Activated B cell treated with CpG ODN at 0.5 μM for 24 hours (primary cell): ENCODE results near the gene TBC1D16. TPM values are rescaled to one million over a fixed set of nuclear protein-coding genes. Genes with fewer than 3 reads are reported as not detected.

Source experiments
- ATAC-seq: fragments of 200-7000 bp; cut with Tn5 transposase; one replicate; pipeline ENCODE4 v1.10.0; 2021; ENCODE audit warnings: low read depth, mild to moderate bottlenecking, moderate library complexity
- CTCF ChIA-PET: fragments of 350-600 bp; sonication (Branson Sonifier 250); formaldehyde crosslinking; loops from one replicate; lab custom pipeline; 2021; ENCODE audit warnings: antibody characterized with exemption; lab: Charles Lee
- POLR2A ChIA-PET: fragments of 350-600 bp; sonication (Branson Sonifier 250); formaldehyde crosslinking; loops from one replicate; lab custom pipeline; 2021; ENCODE audit warnings: antibody characterized with exemption; lab: Charles Lee
- DNase-seq: peaks from one replicate; pipeline ENCODE4 v3.0.0; 2022
- H3K27ac Mint-ChIP-seq: one replicate; pipeline ENCODE4 v1.8.0; 2020; ENCODE audit warnings: mixed read lengths
- H3K27me3 Mint-ChIP-seq: one replicate; pipeline ENCODE4 v1.8.0; 2021; ENCODE audit warnings: mixed read lengths
- H3K36me3 Mint-ChIP-seq: one replicate; pipeline ENCODE4 v1.8.0; 2021; ENCODE audit warnings: low read depth, mixed read lengths
- H3K4me1 Mint-ChIP-seq: one replicate; pipeline ENCODE4 v1.8.0; 2021; ENCODE audit warnings: mixed read lengths
- H3K4me3 Mint-ChIP-seq: one replicate; pipeline ENCODE4 v1.8.0; 2020; ENCODE audit warnings: mild to moderate bottlenecking, mixed read lengths
- H3K9me3 Mint-ChIP-seq: one replicate; pipeline ENCODE4 v1.8.0; 2020; ENCODE audit warnings: mixed read lengths
- intact Hi-C: fragments of 100-400 bp; cut with micrococcal nuclease; formaldehyde crosslinking; loops from one replicate; pipeline ENCODE4 v1.15.1; 2024
- total RNA-seq: library from RNA; stranded (reverse); gene quantifications from 2 replicates; pipeline ENCODE4 v1.2.3, GENCODE V29; 2022
- TF ChIP-seq, protein P1 (sequence below): fragments of 200-600 bp; IDR thresholded peaks from one replicate; pipeline ENCODE4 v1.8.0; 2022; ENCODE audit warnings: antibody characterized with exemption, mild to moderate bottlenecking

TBC1D16 gene
- total RNA-seq, 1 donor from 2014 or later = 2.6 TPM

DNA sequence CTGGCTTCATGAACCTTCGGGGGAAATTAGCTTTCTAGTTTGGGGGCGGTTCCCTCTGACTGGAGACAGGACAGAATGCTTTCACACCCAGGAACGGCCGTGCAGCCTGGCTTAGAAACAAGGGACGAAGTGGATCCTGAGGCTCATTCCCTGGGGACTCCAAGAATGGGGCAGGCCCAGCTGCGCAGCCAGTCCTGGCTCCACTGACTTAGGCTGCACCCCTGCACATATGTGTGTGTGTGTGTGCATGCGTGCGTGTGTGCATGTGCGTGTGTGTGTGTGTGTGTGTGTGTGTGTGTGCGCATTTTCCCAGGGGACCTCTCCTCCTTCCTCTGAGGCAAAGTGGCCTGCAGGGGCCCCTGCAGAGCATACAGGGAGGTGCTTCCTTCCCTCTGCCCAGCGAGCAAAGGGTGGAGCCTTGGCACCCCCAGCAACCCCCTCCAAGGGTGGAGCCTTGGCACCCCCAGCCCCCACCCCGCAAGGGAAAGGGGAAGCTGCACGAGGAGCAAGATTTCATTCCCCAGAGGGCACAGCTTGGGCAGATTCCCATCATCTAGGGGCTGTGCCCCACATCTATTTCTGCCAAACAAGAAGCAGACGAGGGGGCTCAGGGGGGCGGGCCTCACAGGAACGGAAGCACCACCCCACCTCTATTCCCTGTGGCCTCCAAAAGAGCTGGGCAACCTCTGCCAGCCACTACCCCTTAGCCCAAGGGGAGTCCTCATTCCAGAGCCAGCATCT, 98.9 kb downstream of the TBC1D16 start:
- ChIA-PET POLR2A (interaction anchor here (0.6 to 3.2 kb wide), 18 partner anchors 9 to 140 kb away, joined by 3 to 21 read pairs (median 6); partner anchors contain the start of genes CBX4 and CBX8), CTCF (interaction anchor here (1.1 to 2.5 kb wide), 3 partner anchors 20 to 33 kb away, joined by 4 to 11 read pairs (median 6); no protein-coding TSS in a partner anchor)
- Mint-ChIP-seq H3K36me3 (no peaks in the 10 kb centered on the region), H3K4me3 (peak overlapping the region; percentile 74), H3K27ac (peak overlapping the region; percentile 91), H3K4me1 (peaks cover 87% of the 10 kb centered on the region), H3K27me3 (no peaks in the 10 kb centered on the region), H3K9me3 (no peaks in the 10 kb centered on the region)
- TF ChIP-seq, protein P1, sequence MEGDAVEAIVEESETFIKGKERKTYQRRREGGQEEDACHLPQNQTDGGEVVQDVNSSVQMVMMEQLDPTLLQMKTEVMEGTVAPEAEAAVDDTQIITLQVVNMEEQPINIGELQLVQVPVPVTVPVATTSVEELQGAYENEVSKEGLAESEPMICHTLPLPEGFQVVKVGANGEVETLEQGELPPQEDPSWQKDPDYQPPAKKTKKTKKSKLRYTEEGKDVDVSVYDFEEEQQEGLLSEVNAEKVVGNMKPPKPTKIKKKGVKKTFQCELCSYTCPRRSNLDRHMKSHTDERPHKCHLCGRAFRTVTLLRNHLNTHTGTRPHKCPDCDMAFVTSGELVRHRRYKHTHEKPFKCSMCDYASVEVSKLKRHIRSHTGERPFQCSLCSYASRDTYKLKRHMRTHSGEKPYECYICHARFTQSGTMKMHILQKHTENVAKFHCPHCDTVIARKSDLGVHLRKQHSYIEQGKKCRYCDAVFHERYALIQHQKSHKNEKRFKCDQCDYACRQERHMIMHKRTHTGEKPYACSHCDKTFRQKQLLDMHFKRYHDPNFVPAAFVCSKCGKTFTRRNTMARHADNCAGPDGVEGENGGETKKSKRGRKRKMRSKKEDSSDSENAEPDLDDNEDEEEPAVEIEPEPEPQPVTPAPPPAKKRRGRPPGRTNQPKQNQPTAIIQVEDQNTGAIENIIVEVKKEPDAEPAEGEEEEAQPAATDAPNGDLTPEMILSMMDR = no peak
- intact Hi-C loops = loop anchor here (1.0 kb wide), 1 partner anchor 33 kb away; no protein-coding TSS in a partner anchor
- peak; percentile 64 for ATAC-seq
- DNase-seq = peak; percentile 35

DNA sequence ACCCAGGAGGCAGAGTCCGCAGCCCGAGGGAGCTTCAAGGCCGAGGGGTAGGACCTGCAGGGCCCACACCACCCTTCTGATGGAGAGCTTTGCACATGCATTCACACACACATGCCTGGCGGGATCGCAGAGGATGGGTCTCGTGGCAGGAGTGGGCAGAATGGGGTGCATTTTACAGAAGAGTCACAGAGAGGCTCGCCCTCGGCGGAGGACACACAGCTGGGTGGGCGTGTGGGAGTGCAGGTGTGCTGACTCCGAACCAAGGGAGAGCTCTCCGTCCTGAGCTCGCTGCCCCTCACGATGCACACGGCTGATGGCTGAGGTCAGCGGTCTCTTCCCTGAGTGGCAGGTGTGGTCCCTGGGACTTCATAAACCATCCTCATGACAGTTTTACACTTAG, 99.6 kb downstream of the TBC1D16 start:
- no peaks in the 10 kb centered on the region for H3K27me3 Mint-ChIP-seq
- ATAC-seq (no peak), DNase-seq (no peak)
- peak overlapping the region; percentile 91 for H3K27ac Mint-ChIP-seq
- no peaks in the 10 kb centered on the region for H3K9me3 Mint-ChIP-seq
- intact Hi-C loops = no loop called here
- TF ChIP-seq, protein P1 = no peak
- ChIA-PET CTCF (interaction anchor here (1.1 to 2.5 kb wide), 3 partner anchors 20 to 34 kb away, joined by 4 to 11 read pairs (median 6); no protein-coding TSS in a partner anchor), POLR2A (interaction anchor here (0.6 to 3.2 kb wide), 10 partner anchors 9 to 132 kb away, joined by 3 to 21 read pairs (median 7); partner anchors contain the start of gene CBX4)
- no peaks in the 10 kb centered on the region for H3K36me3 Mint-ChIP-seq
- peak overlapping the region; percentile 74 for H3K4me3 Mint-ChIP-seq
- H3K4me1 Mint-ChIP-seq = peaks cover 95% of the 10 kb centered on the region

DNA sequence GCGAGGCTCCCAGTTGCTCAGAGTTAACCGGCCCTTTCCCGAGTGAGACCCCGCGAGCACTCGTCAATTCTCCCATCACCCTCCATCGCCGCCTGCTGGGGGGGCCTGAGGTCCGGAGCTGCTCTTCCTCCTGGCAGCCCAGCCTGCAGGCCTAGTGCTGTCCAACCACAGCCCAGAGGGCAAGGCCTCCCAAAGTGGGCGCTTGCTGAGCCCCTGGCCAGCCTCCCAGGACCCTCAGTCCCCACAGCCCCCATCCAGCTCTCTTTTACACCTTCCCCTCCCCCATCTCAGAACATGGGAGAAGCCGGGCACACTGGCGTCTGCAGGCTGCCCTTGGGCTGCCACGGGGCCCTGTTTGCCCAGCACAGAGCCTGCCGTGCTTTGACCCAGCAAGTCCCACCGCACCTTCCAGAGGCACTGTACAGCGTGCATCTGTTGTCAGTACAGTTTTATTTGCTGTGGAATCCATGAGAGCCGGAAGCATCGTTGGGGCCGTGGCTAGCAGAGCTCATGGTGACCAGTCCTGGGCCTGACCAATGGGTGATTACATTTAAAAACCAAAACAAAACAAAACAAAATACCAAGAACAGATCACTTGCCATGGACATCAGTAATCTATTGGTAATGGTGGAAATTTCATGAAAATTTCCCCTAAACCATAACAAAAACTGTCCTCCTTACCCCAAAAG, 100.3 kb downstream of the TBC1D16 start:
- ATAC-seq (no peak), DNase-seq (no peak)
- ChIA-PET POLR2A (interaction anchor here (1.1 to 3.2 kb wide), 4 partner anchors 8 to 96 kb away, joined by 4 to 21 read pairs (median 15); partner anchors contain the start of gene CBX4), CTCF (interaction anchor here (2.0 to 2.5 kb wide), 2 partner anchors 19 to 35 kb away, joined by 6 to 11 read pairs; no protein-coding TSS in a partner anchor)
- Mint-ChIP-seq H3K4me1 (peaks cover 96% of the 10 kb centered on the region), H3K9me3 (no peaks in the 10 kb centered on the region), H3K36me3 (peaks cover 2% of the 10 kb centered on the region), H3K27me3 (peaks cover 3% of the 10 kb centered on the region), H3K4me3 (no peak overlapping the region), H3K27ac (peak overlapping the region; percentile 91)
- intact Hi-C loops = no loop called here
- TF ChIP-seq, protein P1 = no peak

DNA sequence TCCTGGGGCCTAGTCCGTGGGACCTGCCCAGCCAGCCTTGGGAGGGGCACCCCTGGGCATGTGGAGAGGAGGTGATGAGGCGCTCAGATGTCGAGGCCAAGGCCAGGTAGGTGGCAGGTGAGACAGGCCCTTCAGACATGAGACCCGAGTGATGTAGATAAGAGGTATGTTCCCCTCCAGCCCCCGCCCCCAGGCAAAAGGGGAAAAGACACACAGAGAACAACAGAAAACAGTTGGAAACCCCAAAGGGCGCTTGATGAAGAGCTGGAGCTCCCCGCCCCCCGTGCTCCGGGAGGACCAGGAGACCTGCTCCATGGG, 101.1 kb downstream of the TBC1D16 start:
- no peaks in the 10 kb centered on the region for H3K9me3 Mint-ChIP-seq
- H3K36me3 Mint-ChIP-seq = peaks cover 2% of the 10 kb centered on the region
- peak overlapping the region; percentile 92 for H3K27ac Mint-ChIP-seq
- intact Hi-C loops = loop anchor here (1.0 to 5.0 kb wide), 4 partner anchors 8 to 1578 kb away; partner anchors contain the start of gene ACTG1
- H3K4me3 Mint-ChIP-seq = peak overlapping the region; percentile 19
- peaks cover 3% of the 10 kb centered on the region for H3K27me3 Mint-ChIP-seq
- DNase-seq = no peak
- ChIA-PET POLR2A (interaction anchor here (1.1 to 1.9 kb wide), 3 partner anchors 11 to 95 kb away, joined by 3 to 13 read pairs (median 4); partner anchors contain the start of gene CBX4), CTCF (interaction anchor here (1.4 kb wide), 1 partner anchor 36 kb away, joined by 5 read pairs; no protein-coding TSS in a partner anchor)
- TF ChIP-seq, protein P1 = no peak
- ATAC-seq = no peak
- H3K4me1 Mint-ChIP-seq = peaks cover 92% of the 10 kb centered on the region
